GM18499 (cell line): ENCODE data around the gene NALCN.

Source experiments
- ATAC-seq: cut with Tn5 transposase; IDR thresholded peaks from one replicate; pipeline ENCODE4 v1.9.1; 2021; ENCODE audit warnings: moderate number of reproducible peaks; ENCODE audit not compliant: insufficient read depth, unreplicated experiment

Gene NALCN

DNA sequence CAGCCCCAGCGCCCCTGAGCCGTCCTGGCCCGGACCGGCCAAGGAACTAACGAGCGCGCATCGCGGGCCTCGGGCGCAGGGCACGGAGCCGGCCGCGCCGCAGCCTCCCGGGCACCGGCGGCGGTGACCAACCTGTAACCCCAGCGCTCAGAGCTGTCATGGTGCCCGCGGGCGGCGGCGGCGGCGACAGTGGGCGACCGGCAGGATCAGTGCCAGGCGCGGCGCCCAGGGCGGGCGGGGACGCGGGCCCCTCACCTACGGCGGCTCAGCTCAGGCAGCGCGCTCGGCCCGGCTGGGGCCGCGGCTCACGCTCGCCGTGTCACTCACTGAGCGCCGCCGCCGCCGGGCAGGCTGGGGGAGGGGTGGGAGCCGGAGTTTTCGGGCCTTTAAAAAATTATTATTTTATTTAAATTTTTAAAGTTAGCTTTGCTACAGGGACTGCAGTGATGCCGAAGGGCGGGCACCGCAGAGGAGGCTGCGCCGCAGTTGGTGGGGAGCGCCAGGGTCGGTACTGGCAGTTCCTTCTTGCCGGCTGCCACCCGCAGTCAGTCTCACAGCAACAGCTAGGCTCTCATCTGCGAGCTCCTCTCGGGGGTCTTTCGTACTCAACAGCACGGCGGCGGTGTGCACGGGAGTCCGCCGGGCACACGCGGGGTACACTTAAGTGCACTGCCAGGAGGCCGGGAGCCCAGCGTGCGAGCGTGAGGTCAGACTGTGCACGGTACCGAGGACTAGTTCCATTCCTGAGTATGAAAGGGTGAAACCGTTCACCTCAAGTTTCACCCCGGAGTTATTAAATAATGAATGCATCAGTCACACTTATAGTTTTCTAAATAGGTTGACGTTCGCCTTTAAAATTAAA lies at the start of gene NALCN:
TSS of gene NALCN (minus strand) at position 328 of the 862 bp plus-strand sequence. CDS start 17,382 bp downstream, outside the sequence.
- no peak for ATAC-seq

DNA sequence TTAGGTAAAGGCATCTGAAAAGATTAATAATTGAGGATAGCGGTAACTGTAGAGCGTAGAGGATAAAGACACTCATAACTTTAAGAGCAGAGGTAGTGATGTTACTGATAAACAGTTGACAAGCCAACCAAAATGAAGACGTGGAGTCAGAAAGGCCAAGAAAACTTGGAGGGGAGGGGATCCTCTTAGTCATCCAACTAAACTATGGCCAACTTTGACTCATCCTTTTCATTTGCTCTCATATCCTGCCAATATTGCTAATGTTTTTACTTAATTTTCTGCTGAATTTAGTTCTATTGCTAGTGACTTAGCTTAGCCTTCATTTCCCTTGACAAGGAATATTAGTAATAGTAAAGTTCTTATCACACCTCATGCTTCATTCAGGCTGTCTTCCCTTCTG lies 49.6 kb upstream of the NALCN start:
- ATAC-seq, result no peak

GRCh38 chr13:101457176-101457575 lies 40.9 kb upstream of the NALCN start:
- no peak for ATAC-seq

DNA sequence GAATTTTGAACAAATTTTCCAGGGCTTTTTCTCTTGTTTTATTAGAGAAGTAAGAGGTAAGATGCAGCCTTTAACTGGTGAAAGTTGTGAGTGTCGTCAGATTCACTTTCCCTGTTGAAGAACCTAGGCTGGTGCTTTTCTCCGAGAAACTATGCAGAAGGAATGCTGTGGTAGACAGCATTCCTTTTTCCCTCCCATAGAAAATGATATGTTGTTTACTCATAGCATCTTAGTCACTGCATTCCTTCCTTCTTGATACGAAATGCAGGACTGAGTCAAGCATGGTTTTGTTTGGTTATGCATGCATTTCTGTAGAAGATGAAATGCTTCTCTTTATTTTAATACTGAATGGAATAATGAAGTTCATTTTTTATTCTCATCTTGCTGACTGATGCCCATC lies 39.6 kb upstream of the NALCN start:
- ATAC-seq, result no peak

GRCh38 chr13:101454767-101455166 lies 38.5 kb upstream of the NALCN start:
- ATAC-seq, result no peak

DNA sequence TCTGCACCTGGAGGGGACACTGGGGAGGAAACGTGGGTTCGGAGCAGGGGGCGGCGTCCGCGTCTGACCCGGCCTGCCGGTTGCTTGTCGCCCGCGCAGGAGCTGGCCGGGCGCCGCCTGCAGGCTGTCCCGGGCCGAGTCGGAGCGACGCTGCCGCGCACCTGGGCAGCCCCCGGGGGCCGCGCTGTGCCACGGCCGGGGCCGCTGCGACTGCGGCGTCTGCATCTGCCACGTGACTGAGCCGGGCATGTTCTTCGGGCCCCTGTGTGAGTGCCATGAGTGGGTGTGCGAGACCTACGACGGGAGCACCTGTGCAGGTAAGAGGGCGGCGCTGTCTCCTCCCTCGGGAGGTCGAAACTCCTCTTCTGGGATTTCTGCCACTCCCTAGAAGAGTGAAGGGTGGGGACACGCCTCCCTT lies 37.5 kb upstream of the NALCN start:
- ATAC-seq, result no peak

DNA sequence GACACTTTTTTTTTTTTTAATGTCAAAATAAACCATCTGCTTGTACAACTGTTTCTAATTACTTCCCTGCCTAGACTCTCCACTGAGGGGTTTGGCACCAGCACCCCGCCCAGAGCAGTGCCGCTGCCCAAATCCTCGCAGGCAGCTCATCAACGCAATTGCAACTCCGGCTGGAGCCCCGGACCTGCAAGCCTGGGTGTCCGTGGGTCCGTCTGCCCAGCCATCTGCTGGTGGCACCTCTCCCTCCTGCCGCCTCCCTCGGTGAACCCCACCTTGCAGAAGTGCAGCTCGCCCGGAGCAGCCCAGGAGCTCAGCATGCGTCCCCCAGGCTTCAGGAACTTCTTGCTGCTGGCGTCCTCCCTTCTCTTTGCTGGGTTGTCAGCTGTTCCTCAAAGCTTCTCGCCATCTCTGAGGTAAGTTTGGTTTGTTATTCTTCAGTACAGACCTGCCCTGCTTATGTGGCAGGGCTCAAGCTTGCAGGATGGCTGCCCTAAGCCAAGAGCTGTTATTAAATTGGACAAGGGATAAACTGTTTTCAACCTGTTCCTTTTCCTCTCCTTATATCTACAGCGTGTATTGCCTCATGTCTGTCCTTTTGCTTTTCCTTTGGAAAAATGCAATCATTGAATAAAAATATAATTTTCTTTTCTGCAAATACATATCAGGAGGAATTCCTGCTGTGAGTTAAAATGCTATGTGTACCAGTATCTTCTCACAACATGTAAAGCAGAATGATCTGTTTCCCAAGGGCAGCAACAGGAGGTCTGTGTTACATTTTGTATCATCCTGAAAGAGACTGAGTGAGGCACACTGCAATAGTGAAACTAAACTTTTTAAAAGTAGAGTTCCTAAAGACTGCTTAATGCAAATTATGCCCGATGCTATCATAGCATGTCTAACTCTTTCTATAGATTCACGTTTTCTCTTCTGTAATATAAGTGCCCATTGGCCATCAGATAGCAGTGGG lies 36.5 kb upstream of the NALCN start, which contains the start of gene ITGBL1:
TSS of gene ITGBL1 (plus strand) at position 157 of the 967 bp plus-strand sequence. CDS start at position 316, 159 bp downstream.
- peak; percentile 91 for ATAC-seq

GRCh38 chr13:101451641-101452040 lies 35.3 kb upstream of the NALCN start:
- ATAC-seq, result no peak

GRCh38 chr13:101450749-101451130 lies 34.4 kb upstream of the NALCN start:
- no peak for ATAC-seq

DNA sequence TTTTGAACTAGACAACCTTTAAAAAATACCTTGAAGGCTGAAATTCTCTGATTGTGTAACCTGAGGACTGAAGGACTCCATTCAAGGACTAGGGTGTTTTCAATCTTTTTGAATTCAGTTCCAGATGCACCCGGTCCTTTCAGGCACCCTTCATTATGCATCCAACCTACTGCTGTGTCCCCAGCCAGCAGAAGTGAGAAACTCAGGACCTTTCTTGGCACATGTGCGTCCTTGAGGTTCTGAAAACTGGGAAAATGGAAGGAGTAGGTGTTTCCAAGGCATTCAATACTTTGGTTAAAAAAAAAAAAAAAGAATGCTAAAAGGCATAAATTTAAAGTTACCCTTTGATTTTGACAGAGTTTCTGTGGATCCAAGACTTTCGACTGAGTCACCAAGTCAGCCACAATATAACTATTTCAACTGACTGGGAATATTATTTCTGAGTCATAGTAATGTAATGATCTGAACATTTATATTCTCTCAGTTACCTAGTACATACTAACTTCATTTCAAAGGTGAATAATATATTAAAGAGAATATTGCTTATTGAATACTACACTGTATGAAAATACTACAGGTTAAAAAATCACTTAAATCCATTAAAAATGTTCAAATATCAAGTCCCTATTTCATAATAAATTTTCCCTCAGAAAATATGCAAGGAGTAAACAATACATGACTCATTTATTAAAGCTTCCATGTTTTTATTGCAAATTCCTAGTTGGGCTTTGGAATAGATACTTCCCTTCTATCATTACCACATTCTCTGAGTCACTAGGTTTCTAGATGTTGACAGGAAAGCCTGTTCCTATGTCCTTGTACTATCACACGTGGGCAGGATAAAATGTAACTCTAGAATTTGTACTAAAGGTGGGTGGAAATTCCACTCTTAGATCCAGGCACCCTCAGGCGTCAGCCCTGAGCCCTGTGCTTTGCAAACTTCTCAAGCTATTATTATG lies 33.8 kb upstream of the NALCN start:
- no peak for ATAC-seq

GRCh38 chr13:101447852-101448251 lies 31.5 kb upstream of the NALCN start:
- ATAC-seq, result no peak

- ATAC-seq, result no peak
Observed at GRCh38 chr13:101434486-101434885, 18.2 kb upstream of the NALCN start.

GRCh38 chr13:101433895-101434294 lies 17.6 kb upstream of the NALCN start:
- ATAC-seq, result no peak

DNA sequence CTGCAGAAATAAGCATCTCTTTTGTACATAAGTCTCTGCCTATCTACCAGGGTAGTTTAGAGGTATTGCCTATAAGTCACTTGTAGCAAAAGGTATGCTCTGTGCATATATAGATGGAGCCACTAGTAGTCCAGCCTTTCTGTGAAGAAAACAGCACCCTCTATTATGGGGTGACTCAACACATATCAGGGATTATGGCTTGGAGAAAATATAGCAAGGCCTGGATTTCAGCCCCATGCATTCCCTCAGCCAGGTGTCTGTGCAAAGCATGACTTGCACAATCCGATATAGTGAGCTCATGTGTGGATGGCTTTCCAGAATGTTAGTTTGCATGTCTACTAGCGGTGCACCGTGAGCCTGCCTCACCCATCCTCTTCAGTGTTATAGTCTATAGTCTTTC lies 13.4 kb upstream of the NALCN start:
- ATAC-seq, result no peak

- ATAC-seq, result no peak
Observed at GRCh38 chr13:101425623-101426022, 9.3 kb upstream of the NALCN start.

DNA sequence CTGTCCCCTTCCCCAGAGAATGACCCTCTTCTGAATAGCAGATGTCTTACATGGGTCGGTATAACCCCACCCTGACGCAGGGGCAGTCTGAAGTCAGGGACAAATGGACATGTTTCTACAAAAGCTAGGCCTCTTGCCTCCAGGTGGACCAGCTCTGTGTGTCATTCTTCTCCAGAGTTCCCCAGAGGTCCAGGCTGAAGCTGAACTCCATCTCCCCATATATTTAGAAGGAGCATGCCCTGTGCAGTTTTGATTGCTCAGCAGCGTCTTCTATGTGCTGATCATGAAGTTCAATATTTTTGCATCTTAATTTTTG lies 8.8 kb upstream of the NALCN start:
- no peak for ATAC-seq

DNA sequence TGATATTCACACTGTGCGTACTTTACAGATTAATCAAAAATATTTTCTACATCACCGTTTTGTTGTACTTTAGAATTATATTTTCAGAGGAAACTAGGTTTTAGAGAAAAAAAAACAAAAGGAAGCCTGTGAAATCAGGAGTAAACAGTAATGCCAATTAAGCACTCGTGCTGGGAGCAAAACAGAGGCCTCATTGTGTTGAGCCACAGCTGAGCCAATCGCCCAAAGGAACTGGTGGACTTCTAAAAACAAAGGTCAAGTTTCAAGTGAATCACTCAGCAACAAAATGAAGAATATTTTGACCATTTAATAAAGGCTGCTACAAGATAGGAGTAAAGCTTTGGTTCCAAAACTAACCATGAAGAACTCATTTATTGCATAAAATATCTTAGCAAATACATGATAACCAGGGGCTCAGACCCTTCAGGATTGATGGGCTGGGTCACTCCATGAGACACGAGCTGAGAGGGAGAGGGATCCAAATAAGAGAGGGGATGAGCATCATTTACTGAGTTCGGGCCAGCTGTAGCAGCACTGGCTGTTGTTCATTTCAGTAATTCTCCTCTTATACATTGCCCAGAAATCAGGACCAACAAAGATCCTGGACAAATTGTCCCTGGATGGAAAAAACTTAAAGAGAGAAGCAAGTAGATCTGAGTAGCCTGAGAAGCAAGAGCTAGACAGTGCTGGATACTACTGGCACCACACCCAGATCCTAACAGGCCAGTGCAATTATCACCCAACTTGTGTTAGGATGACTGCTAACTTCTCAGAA lies 8.3 kb upstream of the NALCN start:
- no peak for ATAC-seq

DNA sequence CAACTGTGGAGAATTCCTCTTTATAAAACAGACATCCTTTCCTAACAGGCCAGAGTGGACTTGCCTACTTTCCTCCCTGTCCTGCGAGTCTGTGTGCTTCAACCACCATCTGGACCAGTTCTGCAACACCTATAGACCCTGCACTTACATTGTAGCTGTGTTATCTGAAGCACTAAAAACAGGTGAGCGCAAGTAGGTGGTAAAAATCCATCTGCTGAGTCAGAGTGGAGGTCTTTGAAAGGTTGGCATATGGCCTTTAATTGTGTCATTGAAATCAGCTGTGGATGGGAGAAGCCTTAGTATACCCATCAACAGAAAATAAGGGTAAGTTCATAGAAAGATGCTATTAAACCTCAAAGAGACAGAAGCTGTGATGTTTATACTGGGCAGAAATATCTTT lies 7.6 kb upstream of the NALCN start:
- no peak for ATAC-seq

DNA sequence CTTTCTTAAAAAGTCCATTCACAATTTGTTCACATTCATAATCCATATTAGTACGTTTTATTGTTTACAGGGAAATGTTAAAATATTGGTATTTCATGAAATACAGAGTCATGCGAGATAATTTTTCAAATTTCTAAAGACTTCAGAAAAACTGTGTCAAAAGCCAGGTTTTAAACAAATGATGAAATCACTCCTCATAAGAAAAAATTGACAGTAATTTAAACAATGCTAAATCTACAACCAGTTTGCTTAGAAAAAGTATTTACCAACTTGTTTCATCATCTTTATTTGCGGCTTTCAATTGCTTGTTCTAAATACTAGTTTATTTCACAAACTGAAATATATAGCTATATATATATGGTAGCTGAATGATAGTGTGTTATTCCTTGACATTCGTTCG lies 1.2 kb upstream of the NALCN start:
- ATAC-seq, result no peak
